ENCODE measurements around the gene SLC16A5. TPM values are rescaled to one million over a fixed set of nuclear protein-coding genes. Genes with fewer than 3 reads are reported as not detected.

The SLC16A5 gene
- total and polyA plus RNA-seq, 3 donors from 2014 or later: 6.4 to 11.1 (median 6.9) TPM

DNA sequence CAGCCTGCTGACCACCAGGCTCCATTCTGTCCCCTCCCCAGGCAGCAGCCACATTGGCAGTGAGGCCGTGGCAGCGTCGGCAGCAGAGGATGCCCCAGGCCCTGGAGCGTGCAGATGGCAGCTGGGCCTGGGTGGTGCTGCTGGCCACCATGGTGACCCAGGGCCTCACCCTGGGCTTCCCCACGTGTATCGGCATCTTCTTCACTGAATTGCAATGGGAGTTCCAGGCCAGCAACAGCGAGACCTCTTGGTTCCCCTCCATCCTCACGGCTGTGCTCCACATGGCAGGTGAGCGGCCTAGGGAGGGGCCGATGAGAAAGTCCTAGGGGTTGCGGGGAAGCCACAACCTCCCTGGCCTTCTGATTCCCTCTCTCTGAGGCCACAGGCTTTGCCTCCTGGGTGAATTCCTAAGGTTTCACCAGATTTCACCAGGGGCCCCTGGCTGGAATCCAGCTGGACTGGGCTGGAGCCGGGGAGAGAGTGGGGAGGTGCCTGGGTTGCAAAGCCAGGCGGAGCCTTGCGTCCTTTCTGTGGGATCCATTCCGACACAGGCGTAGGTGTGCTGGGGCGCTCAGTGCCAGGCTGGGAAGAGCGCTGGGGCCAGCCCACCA is 5.9 kb downstream of the SLC16A5 start:
- Histone ChIP-seq H3K4me3 (no peak overlapping the region), H3K9me3 (no peaks in the 10 kb centered on the region), H3K27ac (no peak overlapping the region), H3K36me3 (ENCODE audit: low read depth, missing control alignments) (no peaks in the 10 kb centered on the region), H3K27me3 (no peaks in the 10 kb centered on the region), H3K4me1 (peaks cover 11% of the 10 kb centered on the region)
- no peak for DNase-seq
- intact Hi-C loops (cut with DNase I; ENCODE audit: low total_unique reads): no loop called here
- TF ChIP-seq POLR2A (IDR thresholded peaks at IDR 0.05): no peak
- TF ChIP-seq, protein P1, sequence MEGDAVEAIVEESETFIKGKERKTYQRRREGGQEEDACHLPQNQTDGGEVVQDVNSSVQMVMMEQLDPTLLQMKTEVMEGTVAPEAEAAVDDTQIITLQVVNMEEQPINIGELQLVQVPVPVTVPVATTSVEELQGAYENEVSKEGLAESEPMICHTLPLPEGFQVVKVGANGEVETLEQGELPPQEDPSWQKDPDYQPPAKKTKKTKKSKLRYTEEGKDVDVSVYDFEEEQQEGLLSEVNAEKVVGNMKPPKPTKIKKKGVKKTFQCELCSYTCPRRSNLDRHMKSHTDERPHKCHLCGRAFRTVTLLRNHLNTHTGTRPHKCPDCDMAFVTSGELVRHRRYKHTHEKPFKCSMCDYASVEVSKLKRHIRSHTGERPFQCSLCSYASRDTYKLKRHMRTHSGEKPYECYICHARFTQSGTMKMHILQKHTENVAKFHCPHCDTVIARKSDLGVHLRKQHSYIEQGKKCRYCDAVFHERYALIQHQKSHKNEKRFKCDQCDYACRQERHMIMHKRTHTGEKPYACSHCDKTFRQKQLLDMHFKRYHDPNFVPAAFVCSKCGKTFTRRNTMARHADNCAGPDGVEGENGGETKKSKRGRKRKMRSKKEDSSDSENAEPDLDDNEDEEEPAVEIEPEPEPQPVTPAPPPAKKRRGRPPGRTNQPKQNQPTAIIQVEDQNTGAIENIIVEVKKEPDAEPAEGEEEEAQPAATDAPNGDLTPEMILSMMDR (IDR thresholded peaks at IDR 0.05): no peak
- WGBS, 2 donors: 90 to 92% methylated on average over 2 to 18 of the region's 18 CpGs

DNA sequence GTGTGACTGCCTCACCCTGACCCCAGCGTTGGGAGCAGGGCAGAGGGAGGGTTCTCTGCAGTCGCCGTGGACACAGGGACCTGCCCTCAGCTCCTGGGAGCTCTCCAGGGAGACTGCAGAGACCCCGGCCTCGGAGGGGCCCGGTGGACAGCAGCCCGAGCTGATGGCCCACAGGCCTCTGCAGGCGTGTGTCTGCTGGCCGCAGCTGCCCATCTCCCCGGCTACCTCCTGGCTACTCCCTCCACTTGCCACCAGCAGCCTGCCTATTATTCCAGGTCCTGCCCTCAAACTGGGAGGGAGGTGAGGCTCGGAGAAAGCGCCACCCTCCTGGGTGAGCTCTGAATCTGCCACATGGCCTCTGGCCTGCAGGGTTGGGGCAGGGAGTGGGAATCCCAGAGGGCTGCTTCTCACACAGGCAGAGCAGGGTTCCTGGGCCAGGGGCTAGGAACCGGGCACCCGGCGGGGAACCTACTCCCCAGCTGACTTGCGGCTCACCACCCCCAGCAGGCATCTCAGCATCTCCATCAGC is 7.2 kb downstream of the SLC16A5 start:
- Histone ChIP-seq H3K9me3 (no peaks in the 10 kb centered on the region), H3K4me3 (no peak overlapping the region), H3K27me3 (no peaks in the 10 kb centered on the region), H3K27ac (no peak overlapping the region), H3K4me1 (peaks cover 11% of the 10 kb centered on the region), H3K36me3 (ENCODE audit: low read depth, missing control alignments) (no peaks in the 10 kb centered on the region)
- no peak for DNase-seq
- TF ChIP-seq, protein P1 (IDR thresholded peaks at IDR 0.05): no peak
- no peak for TF ChIP-seq POLR2A (IDR thresholded peaks at IDR 0.05)
- intact Hi-C loops (cut with DNase I; ENCODE audit: low total_unique reads): no loop called here
- WGBS, 2 donors: 77 to 86% methylated on average over 10 to 16 of the region's 16 CpGs

DNA sequence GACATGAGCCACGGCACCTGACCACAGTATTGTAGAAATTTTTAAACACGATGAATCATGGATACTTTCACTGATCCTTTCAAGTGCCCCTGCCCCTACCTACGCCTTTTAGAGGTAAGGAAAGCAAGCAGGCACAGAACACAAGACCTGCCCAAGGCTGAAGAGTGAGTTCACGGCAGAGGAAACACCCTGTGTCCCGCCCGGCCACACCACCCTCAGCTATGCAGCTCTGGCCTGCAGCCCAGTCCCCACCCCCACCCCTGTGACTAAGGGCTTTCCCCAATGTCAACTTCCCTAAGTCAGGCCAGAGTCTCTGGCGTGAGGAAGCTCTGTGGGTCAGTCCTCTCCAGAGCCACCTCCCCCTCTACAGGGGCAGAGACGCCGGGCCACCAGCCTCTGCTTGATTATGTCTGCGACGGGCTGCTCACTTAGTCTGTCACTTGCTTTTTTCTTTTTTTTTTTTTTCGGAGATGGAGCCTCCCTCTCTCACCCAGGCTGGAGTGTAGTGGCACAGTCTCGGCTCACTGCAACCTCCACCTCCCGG is 8.4 kb downstream of the SLC16A5 start:
- no peak overlapping the region for H3K27ac ChIP-seq
- no peaks in the 10 kb centered on the region for H3K36me3 ChIP-seq (ENCODE audit: low read depth, missing control alignments)
- no peak for TF ChIP-seq POLR2A (IDR thresholded peaks at IDR 0.05)
- TF ChIP-seq, protein P1 (IDR thresholded peaks at IDR 0.05): no peak
- no peak overlapping the region for H3K4me3 ChIP-seq
- H3K9me3 ChIP-seq: no peaks in the 10 kb centered on the region
- 69 to 76% methylated on average over 12 to 14 of the region's 14 CpGs for WGBS, 2 donors
- no peak for DNase-seq
- H3K27me3 ChIP-seq: no peaks in the 10 kb centered on the region
- peaks cover 5% of the 10 kb centered on the region for H3K4me1 ChIP-seq
- intact Hi-C loops (cut with DNase I; ENCODE audit: low total_unique reads): no loop called here

DNA sequence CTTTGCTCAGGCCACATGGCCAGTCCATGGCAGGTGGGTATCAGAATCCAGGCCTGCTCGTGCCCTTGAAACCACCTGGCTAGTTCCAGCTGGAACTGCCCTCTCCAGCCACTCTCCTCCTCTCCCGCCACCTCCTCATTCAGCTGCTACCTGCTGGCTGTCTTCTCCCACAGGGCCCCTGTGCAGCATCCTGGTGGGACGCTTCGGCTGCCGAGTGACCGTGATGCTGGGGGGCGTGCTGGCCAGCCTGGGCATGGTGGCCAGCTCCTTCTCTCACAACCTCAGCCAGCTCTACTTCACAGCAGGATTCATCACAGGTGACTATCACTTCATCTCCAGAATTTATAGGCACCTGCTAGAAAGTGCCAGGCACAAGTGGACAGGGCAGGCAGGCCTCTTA is 10.1 kb downstream of the SLC16A5 start:
- H3K9me3 ChIP-seq: no peaks in the 10 kb centered on the region
- H3K27me3 ChIP-seq: no peaks in the 10 kb centered on the region
- TF ChIP-seq, protein P1 (IDR thresholded peaks at IDR 0.05): no peak
- no peak for TF ChIP-seq POLR2A (IDR thresholded peaks at IDR 0.05)
- no peaks in the 10 kb centered on the region for H3K36me3 ChIP-seq (ENCODE audit: low read depth, missing control alignments)
- DNase-seq: no peak
- H3K27ac ChIP-seq: no peak overlapping the region
- WGBS, 2 donors: 96 to 97% methylated on average over 7 of the region's 7 CpGs
- intact Hi-C loops (cut with DNase I; ENCODE audit: low total_unique reads): no loop called here
- no peaks in the 10 kb centered on the region for H3K4me1 ChIP-seq
- H3K4me3 ChIP-seq: no peak overlapping the region

DNA sequence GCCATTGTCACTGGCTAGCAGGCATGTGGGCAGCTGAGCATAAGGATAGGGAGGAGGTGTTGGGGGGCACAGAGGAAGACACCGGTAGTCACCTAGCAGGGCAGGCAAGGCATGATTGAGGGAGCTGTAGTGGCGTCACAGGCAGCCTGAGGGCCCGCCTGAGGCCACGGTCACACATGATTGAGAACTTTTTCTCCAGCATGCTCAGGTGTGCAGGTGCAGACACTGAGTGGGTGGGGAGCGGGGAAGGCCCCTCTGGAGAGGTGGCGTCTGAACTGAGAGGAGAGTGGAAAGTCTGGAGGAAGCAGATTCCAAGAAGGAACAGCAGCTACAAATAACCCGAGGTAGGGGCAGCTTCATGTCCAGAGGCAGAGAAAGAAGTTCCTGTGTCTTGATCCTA is 11.1 kb downstream of the SLC16A5 start:
- Histone ChIP-seq H3K4me1 (no peaks in the 10 kb centered on the region), H3K9me3 (no peaks in the 10 kb centered on the region), H3K4me3 (no peak overlapping the region), H3K27me3 (no peaks in the 10 kb centered on the region), H3K36me3 (ENCODE audit: low read depth, missing control alignments) (no peaks in the 10 kb centered on the region), H3K27ac (no peak overlapping the region)
- DNase-seq: no peak
- intact Hi-C loops (cut with DNase I; ENCODE audit: low total_unique reads): no loop called here
- 82 to 96% methylated on average over 7 of the region's 7 CpGs for WGBS, 2 donors
- TF ChIP-seq, protein P1 (IDR thresholded peaks at IDR 0.05): no peak
- TF ChIP-seq POLR2A (IDR thresholded peaks at IDR 0.05): no peak
